ENCODE measurements around the gene G6PC3. TPM values are rescaled to one million over a fixed set of nuclear protein-coding genes. Genes with fewer than 3 reads are reported as not detected.
"Not testable (repeated sequence)": the region's sequence is repeated elsewhere in the genome, so short reads cannot be mapped to it uniquely, and the experiment has no call there.

Gene G6PC3
- total RNA-seq, 1 donor from 2014 or later = 20.2 TPM

DNA sequence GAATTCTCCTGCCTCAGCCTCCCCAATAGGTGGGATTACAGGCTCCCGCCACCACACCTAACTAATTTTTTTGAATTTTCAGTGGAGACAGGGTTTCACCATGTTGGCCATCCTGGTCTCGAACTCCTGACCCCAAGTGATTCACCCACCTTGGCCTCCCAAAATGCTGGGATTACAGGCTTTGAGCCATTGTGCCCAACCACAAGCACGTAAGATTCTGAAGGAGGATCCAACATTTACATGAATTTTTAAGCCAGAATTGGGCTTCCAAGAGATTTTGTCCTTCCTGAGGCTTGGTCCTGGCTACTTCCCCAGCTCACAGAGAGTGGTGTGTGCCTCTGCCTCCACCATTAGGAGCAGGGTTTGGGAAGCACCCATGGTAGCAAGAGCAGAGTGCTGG, 11.1 kb downstream of the G6PC3 start:
- intact Hi-C loops (cut with micrococcal nuclease) = no loop called here

DNA sequence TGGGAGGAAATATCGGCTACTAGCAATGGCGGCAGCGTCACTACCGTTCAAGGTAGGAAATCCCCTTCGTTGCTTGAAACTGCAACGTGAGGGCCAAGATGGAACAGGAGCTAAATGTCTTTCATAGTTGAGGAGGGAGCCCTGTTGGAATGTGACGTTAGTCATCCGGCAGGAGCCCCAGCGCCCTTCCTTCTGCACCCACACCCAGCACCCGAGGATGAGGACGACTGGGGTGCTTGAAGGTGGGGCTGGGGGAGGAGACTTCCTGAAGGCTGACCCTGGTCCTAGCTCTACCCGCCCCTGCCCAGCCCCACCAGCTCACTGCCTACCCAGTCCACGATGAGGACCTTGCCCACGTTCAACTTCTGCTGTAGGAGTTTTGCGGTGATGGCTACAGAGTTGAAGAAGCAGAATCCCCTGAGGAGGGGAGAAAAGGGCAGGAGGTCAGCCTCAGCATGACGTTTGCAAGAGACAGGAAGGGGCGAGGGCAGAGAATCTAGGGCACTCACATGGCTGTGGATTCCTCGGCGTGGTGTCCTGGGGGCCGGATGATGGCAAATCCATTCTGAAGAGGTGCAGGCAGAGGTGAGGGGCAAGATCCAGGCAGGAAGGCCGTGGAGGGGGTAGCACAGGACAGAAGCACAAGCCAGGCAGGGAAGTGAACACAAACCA, 11.9 kb downstream of the G6PC3 start:
- intact Hi-C loops (cut with micrococcal nuclease) = no loop called here

GRCh38 chr17:44083250-44083849, 12.8 kb downstream of the G6PC3 start:
- intact Hi-C loops (cut with micrococcal nuclease) = no loop called here

- intact Hi-C loops (cut with micrococcal nuclease) = loop anchor here (1.0 kb wide), 1 partner anchor 140 kb away; no protein-coding TSS in a partner anchor
Observed at GRCh38 chr17:44084131-44084538, 13.6 kb downstream of the G6PC3 start.

DNA sequence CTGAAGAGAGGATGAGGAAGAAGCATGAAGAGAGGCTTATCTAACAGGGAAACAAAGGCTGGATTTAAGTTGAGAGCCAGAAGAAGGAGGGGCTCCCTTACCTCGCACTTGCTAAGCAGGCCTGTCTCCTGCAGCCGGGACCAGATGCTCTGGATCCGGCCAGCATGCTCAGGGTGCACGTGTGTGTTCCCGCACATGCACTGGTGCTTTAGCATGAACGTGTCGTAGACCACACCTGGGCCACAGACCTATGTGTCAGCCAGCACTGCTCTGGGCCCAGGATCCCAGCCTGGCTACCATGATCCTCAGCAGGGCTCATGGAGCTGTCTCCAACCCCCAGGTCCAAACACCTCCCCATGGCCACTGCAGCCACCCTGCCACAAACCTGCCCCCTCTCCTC, 14.4 kb downstream of the G6PC3 start:
- intact Hi-C loops (cut with micrococcal nuclease) = loop anchor here (1.0 kb wide), 1 partner anchor 141 kb away; no protein-coding TSS in a partner anchor

GRCh38 chr17:44085908-44086307, 15.4 kb downstream of the G6PC3 start:
- intact Hi-C loops (cut with micrococcal nuclease) = loop anchor here (2.0 kb wide), 1 partner anchor 25 kb away; no protein-coding TSS in a partner anchor

GRCh38 chr17:44086364-44087311, 16.1 kb downstream of the G6PC3 start:
- intact Hi-C loops (cut with micrococcal nuclease) = loop anchor here (2.0 kb wide), 1 partner anchor 24 kb away; no protein-coding TSS in a partner anchor

DNA sequence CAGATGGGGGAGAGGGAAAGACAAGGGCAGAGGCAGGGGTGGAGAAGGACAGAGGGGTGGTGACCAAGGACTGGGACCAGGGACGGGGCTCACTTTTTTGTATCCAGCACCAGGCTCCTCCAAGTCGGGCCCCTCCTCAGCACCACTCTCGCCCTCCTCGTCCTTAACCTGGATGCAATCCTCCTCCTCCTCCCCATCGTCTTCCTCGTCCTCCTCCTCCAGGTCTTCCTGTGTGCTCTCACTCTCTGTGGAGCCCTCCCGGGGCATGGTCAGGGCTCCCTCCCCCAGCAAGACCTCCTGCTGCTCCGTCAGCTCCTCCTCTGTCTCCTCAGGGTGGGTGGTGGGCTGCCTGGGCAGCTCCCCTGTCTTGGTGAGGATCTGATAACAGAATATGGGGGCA, 16.8 kb downstream of the G6PC3 start:
- intact Hi-C loops (cut with micrococcal nuclease) = loop anchor here (2.0 kb wide), 1 partner anchor 23 kb away; no protein-coding TSS in a partner anchor

- intact Hi-C loops (cut with micrococcal nuclease) = no loop called here
Observed at GRCh38 chr17:44088254-44088653, 17.7 kb downstream of the G6PC3 start.

DNA sequence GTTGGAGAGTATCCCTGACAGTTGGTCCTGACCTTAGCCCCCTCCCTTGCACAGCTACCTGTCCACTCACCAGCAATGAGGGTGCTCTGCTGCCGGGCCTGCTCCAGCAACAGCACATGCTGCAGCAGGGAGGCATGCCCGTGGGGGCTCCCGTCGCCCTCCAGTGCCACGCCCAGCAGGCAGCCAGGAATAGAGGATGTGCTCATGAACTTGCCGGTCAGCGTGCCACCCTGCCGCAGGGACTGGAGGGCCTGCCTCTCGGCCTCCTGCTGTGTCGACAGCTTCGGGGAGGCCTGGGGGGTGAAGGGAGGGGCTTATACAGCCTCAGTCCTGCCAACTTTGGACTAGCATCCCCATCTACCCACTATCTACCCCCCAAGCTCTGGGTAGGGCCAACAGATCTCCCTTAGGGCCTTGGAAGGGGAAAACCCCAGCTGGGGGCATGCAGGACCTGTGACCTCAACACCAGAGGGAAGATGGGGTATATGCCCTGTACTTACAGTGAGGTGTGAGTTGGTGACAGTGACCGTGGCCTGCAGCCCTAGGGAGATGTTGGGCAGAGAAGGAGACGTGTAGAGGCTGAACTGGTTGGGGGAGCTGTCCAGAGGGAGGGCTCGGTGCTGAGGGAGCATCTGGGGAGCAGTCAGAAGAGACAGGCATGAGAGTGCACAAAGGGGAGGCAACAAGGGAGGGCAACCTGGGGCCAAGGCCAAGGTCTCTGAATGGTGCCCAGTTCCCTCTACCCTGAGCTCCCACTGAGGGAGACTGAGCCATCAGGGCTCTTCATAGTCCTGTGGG, 20.9 kb downstream of the G6PC3 start:
- intact Hi-C loops (cut with micrococcal nuclease) = no loop called here

GRCh38 chr17:44092051-44092450, 21.5 kb downstream of the G6PC3 start:
- intact Hi-C loops (cut with micrococcal nuclease) = no loop called here

- intact Hi-C loops (cut with micrococcal nuclease) = no loop called here
Observed at GRCh38 chr17:44093231-44093900, 22.8 kb downstream of the G6PC3 start.

DNA sequence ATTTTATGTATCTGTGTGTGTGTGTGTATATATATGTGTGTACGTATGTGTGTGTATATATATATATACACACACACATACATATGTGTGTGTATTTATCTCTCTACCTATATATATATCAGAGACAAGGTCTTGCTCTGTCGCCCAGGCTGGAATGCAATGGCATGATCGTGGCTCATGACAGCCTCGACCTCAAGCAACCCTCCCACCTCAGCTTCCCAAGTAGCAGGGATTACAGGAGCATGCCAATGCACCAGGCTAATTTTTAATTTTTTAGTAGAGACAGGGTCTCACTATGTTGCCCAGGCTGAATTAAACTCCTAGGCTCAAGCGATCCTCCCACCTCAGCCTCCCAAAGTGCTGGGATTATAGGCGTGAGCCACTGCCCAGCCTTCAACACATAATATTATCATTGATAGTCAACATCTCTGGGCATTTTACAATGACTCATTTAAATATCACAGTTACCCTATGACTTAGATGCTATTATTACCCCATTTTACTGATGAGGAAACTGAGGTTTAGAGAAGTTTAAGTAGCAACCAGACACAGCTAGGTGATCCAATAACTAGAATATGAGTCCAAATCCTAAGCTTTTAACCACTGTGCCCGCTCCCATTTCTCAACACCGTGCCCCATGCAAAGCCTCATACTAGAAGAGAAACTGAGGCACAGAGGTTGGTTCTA, 24.3 kb downstream of the G6PC3 start:
- intact Hi-C loops (cut with micrococcal nuclease) = no loop called here

- intact Hi-C loops (cut with micrococcal nuclease) = no loop called here
Observed at GRCh38 chr17:44095388-44095646, 24.8 kb downstream of the G6PC3 start.

DNA sequence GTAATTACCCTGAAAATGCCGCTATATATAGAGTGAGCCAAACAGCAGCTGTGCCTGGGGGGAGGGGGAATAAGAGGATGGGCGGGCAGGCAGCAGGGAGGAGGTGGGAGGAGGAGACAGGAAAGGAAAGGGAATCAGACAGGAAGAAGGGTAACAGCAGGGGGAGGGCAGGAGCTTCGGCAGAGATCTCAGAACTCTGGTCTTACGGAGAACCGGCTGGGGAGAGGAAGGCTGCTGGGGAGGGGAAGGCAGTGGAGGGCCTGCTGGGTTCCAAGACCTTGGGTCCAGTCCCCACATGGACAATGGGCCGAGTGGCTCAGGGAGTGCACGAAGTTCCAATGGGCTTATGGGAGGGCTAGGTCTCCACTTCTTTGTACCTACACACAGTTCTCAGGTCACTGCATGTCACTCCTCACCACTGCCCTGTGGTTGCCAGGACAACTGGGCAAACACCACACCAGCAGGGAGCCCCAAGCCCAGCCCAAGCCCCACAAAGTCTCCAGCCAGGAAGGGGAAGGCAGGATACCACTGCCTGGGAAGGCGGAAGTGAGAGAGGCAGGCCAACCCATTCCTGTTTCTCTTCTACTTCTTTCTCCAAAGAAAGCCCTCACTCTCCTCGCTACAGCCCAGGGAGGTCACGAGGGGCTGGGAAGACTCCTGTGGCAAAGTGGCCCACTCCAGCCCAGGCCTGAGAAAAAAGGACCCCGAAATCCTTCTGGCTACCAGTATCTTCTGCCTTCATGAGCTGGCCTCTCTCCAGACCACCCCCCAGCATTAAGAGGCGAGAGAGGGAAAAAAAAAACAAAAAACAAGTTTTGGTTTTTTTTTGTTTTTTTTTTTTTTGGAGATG, 25.3 kb downstream of the G6PC3 start:
- intact Hi-C loops (cut with micrococcal nuclease) = no loop called here

DNA sequence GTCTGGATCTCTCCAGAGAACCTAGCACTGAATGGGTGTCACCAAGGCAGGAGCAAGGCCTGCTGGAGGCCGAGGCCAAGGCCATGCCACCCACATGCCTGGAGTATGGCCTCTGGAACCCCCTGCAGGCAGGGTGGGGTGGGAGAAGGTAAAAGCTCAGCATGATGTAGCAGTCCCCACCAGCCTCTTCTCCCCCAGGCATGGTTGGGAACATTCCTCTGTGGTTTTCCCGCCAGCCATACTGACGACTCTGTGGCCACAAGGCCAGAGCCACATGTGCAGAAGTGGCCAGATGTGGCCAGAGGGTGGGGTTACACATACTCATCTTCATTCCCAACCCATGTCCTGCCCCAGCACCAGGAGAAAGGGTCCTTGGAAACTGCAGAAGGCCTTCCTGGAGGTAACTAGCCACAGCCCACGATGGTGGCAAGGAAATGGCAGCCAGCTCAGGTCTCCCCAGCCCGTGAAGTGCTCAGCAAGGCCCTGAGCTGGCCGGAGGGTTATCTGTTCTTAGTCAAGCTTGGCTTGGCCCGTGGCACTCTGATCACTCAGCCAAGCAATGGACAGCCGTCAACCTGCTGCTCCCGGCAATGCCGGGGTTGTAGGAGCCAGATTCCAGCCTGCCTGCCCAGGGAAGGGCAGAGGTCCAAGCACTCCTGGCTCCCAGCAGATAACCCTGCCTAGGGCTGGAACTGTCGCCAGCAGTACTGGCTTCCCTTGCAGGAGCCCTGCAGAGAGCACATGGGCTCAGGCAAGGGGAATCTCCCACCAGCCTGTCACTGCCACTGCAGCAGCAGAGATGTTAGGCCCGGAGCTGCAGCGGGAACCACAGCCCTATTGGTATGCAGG, 26.8 kb downstream of the G6PC3 start:
- intact Hi-C loops (cut with micrococcal nuclease) = no loop called here

DNA sequence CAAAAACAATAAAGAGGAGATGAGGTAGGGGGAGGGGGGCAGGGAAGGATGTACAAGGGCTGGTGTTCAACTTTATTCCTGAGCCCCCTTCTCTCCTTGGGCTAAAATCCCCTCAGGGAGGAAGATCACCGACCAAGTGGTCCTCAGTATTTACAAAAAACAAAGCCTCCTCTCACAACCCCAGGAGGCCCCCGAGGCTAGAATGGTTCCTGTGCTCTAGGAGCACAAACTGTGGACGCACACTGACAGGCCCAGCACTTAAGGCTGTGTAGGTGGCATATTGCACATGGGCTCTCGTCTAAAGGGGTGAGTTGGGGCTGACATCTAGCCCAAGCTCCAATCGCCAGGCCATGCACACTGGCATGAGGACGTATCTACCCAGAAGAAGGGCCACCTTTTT, 31.3 kb downstream of the G6PC3 start:
- intact Hi-C loops (cut with micrococcal nuclease) = not testable (repeated sequence)
